HEK293T (cell line): ENCODE measurements around the gene RAVER2.

Experiments used
- CTCF ChIA-PET: fragments of 350-600 bp; formaldehyde crosslinking; extraction: SDS; loops from one replicate; lab custom pipeline; 2021; ENCODE audit warnings: antibody characterized with exemption, inconsistent platforms; lab: Yijun Ruan, JAX
- POLR2A ChIA-PET: fragments of 350-600 bp; formaldehyde crosslinking; extraction: SDS; loops from one replicate; lab custom pipeline; 2020; ENCODE audit warnings: antibody characterized with exemption, inconsistent platforms; lab: Yijun Ruan, JAX
- DNase-seq: peaks from one replicate; pipeline ENCODE4 v3.0.0; 2012; ENCODE audit warnings: mixed read lengths; ENCODE audit errors: extremely low spot score
- ARNT ChIP-seq: fragments of 450-650 bp; IDR thresholded peaks from 2 replicates; pipeline ENCODE4 v1.6.1; 2017; ENCODE audit warnings: mild to moderate bottlenecking
- BHLHE40 ChIP-seq: fragments of 450-650 bp; IDR thresholded peaks from 2 replicates; pipeline ENCODE4 v1.6.1; 2016; ENCODE audit warnings: mild to moderate bottlenecking, moderate library complexity, borderline replicate concordance
- CTBP1 ChIP-seq: fragments of 450-650 bp; IDR thresholded peaks from 2 replicates; pipeline ENCODE4 v1.6.1; 2016; ENCODE audit warnings: borderline replicate concordance
- ELF4 ChIP-seq: fragments of 450-650 bp; IDR thresholded peaks from 2 replicates; pipeline ENCODE4 v1.6.1; 2017; ENCODE audit warnings: antibody characterized with exemption
- FOXA1 ChIP-seq: fragments of 450-650 bp; IDR thresholded peaks from 2 replicates; pipeline ENCODE4 v1.6.1; 2016; ENCODE audit warnings: mild to moderate bottlenecking
- FOXK2 ChIP-seq: fragments of 450-650 bp; IDR thresholded peaks from 2 replicates; pipeline ENCODE4 v1.6.1; 2016; ENCODE audit warnings: mild to moderate bottlenecking
- FOXM1 ChIP-seq: fragments of 450-650 bp; IDR thresholded peaks from 2 replicates; pipeline ENCODE4 v1.6.1; 2017; ENCODE audit warnings: mild to moderate bottlenecking, borderline replicate concordance
- HDGF ChIP-seq: fragments of 450-650 bp; IDR thresholded peaks from 2 replicates; pipeline ENCODE4 v1.6.1; 2017; ENCODE audit warnings: antibody characterized with exemption, borderline replicate concordance
- L3MBTL2 ChIP-seq: fragments of 450-650 bp; conservative IDR thresholded peaks from 2 replicates; pipeline ENCODE4 v1.6.1; 2016; ENCODE audit warnings: mild to moderate bottlenecking
- LEF1 ChIP-seq: fragments of 450-650 bp; IDR thresholded peaks from 2 replicates; pipeline ENCODE4 v1.6.1; 2017; ENCODE audit warnings: mild to moderate bottlenecking, borderline replicate concordance
- NFRKB ChIP-seq: fragments of 450-650 bp; IDR thresholded peaks from 2 replicates; pipeline ENCODE4 v1.6.1; 2016; ENCODE audit warnings: mild to moderate bottlenecking, moderate library complexity
- SP1 ChIP-seq: fragments of 450-650 bp; IDR thresholded peaks from 2 replicates; pipeline ENCODE4 v1.6.1; 2017
- SUZ12 ChIP-seq: fragments of 450-650 bp; IDR thresholded peaks from 2 replicates; pipeline ENCODE4 v1.6.1; 2016; ENCODE audit warnings: mild to moderate bottlenecking
- TARDBP ChIP-seq: fragments of 450-650 bp; IDR thresholded peaks from 2 replicates; pipeline ENCODE4 v1.6.1; 2016
- ZNF384 ChIP-seq: fragments of 450-650 bp; IDR thresholded peaks from 2 replicates; pipeline ENCODE4 v1.6.1; 2016
- TF ChIP-seq, protein P1 (sequence below): fragments of 450-650 bp; IDR thresholded peaks from 2 replicates; pipeline ENCODE4 v1.6.1; 2016

RAVER2 gene

DNA sequence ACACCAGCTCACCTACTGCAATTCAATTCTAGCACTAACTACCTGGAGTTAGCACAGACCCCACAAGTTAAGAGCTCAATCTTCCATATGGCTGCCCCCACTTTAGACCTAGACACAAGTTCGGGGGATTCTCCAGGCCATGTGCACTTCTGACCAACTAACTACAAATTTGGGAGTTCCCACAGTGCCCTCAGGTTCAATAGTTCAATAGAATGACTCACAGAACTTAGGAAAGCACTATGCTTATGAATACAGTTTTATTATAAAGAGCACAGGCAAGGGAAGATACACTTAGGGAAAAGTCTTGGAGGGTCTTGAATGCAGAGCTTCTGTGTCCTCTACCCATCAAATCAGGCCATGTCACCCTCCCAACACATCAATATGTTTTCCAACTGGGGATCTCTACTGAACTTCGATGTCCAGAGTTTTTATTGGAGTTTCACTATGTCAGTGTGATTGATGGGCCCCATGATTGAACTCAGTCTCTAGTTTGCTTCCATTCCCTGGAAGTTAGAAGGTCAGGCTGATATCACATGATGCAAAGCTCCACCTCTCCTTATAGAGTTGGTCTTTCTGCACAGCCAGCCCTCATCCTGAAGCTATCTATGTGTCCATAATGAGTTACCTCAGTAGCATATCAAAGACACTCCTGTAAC, 46.1 kb downstream of the RAVER2 start:
- no peak for DNase-seq
- CTCF ChIA-PET, result no interaction called here
- POLR2A ChIA-PET, result no interaction called here
- TF ChIP-seq TARDBP, result no peak
- TF ChIP-seq, protein P1, sequence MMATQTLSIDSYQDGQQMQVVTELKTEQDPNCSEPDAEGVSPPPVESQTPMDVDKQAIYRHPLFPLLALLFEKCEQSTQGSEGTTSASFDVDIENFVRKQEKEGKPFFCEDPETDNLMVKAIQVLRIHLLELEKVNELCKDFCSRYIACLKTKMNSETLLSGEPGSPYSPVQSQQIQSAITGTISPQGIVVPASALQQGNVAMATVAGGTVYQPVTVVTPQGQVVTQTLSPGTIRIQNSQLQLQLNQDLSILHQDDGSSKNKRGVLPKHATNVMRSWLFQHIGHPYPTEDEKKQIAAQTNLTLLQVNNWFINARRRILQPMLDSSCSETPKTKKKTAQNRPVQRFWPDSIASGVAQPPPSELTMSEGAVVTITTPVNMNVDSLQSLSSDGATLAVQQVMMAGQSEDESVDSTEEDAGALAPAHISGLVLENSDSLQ, result peak; percentile 57

GRCh38 chr1:64798872-64799271, 54.0 kb downstream of the RAVER2 start:
- no peak for DNase-seq
- POLR2A ChIA-PET, result interaction anchor here (0.6 kb wide), 1 partner anchor 135 kb away, joined by 3 read pairs; no protein-coding TSS in a partner anchor
- CTCF ChIA-PET, result no interaction called here
- no peak for TF ChIP-seq ARNT
- TF ChIP-seq SUZ12, result no peak
- no peak for TF ChIP-seq ELF4
- no peak for TF ChIP-seq TARDBP
- TF ChIP-seq CTBP1, result no peak
- TF ChIP-seq LEF1, result no peak
- no peak for TF ChIP-seq SP1

- POLR2A ChIA-PET, result no interaction called here
- no peak for DNase-seq
Observed at GRCh38 chr1:64801851-64802523, 57.1 kb downstream of the RAVER2 start.

GRCh38 chr1:64809309-64809708, 64.4 kb downstream of the RAVER2 start:
- ChIA-PET CTCF (no interaction called here), POLR2A (no interaction called here)
- no peak for DNase-seq

More at GRCh38 chr1:64801851-64802523, 57.1 kb downstream of the RAVER2 start:
- TF ChIP-seq, protein P1, result no peak
- CTCF ChIA-PET, result no interaction called here

DNA sequence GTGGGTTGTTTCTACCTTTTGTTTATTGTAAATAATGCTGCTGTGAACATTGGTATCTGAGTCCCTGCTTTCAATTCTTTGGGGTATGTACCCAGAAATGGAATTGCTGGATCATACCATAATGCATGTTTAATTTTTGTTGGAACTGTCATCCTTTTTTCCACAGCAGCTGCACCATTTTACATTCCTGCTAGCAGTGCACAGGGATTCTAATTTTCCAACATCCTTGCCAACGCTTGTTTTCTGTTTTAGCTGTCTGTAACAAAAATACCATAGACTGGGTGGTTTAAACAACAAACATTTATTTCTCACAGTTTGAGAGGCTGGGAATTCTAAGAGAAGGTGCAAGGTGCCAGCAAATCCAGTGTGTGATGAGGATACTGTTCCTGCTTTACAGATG, 65.1 kb downstream of the RAVER2 start:
- ChIA-PET CTCF (no interaction called here), POLR2A (no interaction called here)
- DNase-seq, result no peak
- TF ChIP-seq ARNT (no peak), CTBP1 (no peak), FOXK2 (no peak), NFRKB (no peak), ELF4 (no peak), LEF1 (no peak), L3MBTL2 (no peak), SP1 (no peak), BHLHE40 (no peak), ZNF384 (no peak), TARDBP (no peak), SUZ12 (no peak), HDGF (no peak), FOXA1 (no peak), FOXM1 (no peak)
- TF ChIP-seq, protein P1, result no peak

More at GRCh38 chr1:64809309-64809708, 64.4 kb downstream of the RAVER2 start:
- TF ChIP-seq FOXM1, result no peak
- no peak for TF ChIP-seq FOXK2
- TF ChIP-seq ARNT, result no peak
- TF ChIP-seq L3MBTL2, result no peak
- TF ChIP-seq SUZ12, result no peak
- TF ChIP-seq CTBP1, result no peak
- no peak for TF ChIP-seq BHLHE40
- TF ChIP-seq, protein P1, result no peak
- no peak for TF ChIP-seq ZNF384
- TF ChIP-seq SP1, result no peak
- no peak for TF ChIP-seq ELF4
- TF ChIP-seq LEF1, result no peak
- TF ChIP-seq FOXA1, result no peak

DNA sequence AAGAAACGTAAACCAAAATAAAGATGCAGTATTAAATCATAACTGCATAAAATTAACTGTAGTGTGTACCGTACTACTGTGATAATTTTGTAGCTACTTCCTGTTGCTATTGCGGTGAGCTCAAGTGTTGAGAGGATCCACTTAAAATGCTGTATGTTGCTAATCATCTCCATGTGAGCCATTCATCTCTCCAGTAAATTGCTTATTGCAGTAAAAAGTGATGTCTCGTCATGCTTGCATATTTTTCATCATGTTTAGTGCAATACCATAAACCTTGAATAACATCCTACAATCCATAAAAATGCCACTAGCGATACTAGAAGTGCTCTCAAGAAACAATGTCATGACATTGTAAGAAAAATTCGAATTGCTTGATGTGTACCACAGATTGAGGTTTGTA, 66.3 kb downstream of the RAVER2 start:
- TF ChIP-seq TARDBP, result no peak
- CTCF ChIA-PET, result no interaction called here
- POLR2A ChIA-PET, result no interaction called here
- DNase-seq, result no peak
